OCI-LY1 (cell line): Measurements from ENCODE around the gene ZFYVE19.

Experiments
- H2AFZ ChIP-seq: fragments of 200-600 bp; sonication (generic), shearing (Covaris generic); 2 replicates; pipeline ENCODE4 v1.6.0; 2014; ENCODE audit warnings: antibody characterized with exemption, mild to moderate bottlenecking, low read length
- H3F3A ChIP-seq: fragments of 200-600 bp; sonication (generic), shearing (Covaris generic); 2 replicates; pipeline ENCODE4 v1.6.0; 2014; ENCODE audit warnings: mild to moderate bottlenecking, antibody characterized with exemption, low read length, moderate library complexity; ENCODE audit not compliant: insufficient read depth
- H3K27ac ChIP-seq: fragments of 200-600 bp; sonication (generic); 2 replicates; pipeline ENCODE4 v1.5.1; 2014; ENCODE audit warnings: low read length, mixed run types, mild to moderate bottlenecking, low read depth; ENCODE audit not compliant: poor library complexity, severe bottlenecking
- H3K27me3 ChIP-seq: fragments of 200-600 bp; sonication (generic); 2 replicates; pipeline ENCODE4 v1.6.0; 2014; ENCODE audit warnings: antibody characterized with exemption, mild to moderate bottlenecking, low read length, moderate library complexity; ENCODE audit not compliant: insufficient read depth
- H3K36me3 ChIP-seq: fragments of 200-600 bp; sonication (generic); 2 replicates; pipeline ENCODE4 v1.6.1; 2014; ENCODE audit warnings: mild to moderate bottlenecking, antibody characterized with exemption, low read length, moderate library complexity, mixed read lengths; ENCODE audit not compliant: insufficient read depth
- H3K4me1 ChIP-seq: fragments of 200-600 bp; sonication (generic); 2 replicates; pipeline ENCODE4 v1.5.1; 2014; ENCODE audit warnings: mild to moderate bottlenecking, low read length, moderate library complexity; ENCODE audit not compliant: insufficient read depth, severe bottlenecking
- H3K4me2 ChIP-seq: fragments of 200-600 bp; sonication (generic), shearing (Covaris generic); 2 replicates; pipeline ENCODE4 v1.6.1; 2014; ENCODE audit warnings: low read length
- H3K4me3 ChIP-seq: fragments of 200-600 bp; sonication (generic); 2 replicates; pipeline ENCODE4 v1.5.1; 2014; ENCODE audit warnings: low read length, low read depth, mild to moderate bottlenecking, mixed read lengths; ENCODE audit not compliant: poor library complexity, severe bottlenecking
- H3K79me2 ChIP-seq: fragments of 200-600 bp; shearing (Covaris generic); 2 replicates; pipeline ENCODE4 v1.6.1; 2016; ENCODE audit warnings: mixed run types, low read length, mixed read lengths; ENCODE audit not compliant: insufficient read depth
- H3K9ac ChIP-seq: fragments of 200-600 bp; sonication (generic), shearing (Covaris generic); 2 replicates; pipeline ENCODE4 v1.6.1; 2014; ENCODE audit warnings: mild to moderate bottlenecking, low read length, mixed read lengths
- H3K9me2 ChIP-seq: fragments of 200-600 bp; sonication (generic), shearing (Covaris generic); 2 replicates; pipeline ENCODE4 v1.6.1; 2014; ENCODE audit warnings: low read depth, mild to moderate bottlenecking, low read length, mixed read lengths
- H3K9me3 ChIP-seq: fragments of 200-600 bp; shearing (Covaris generic); 2 replicates; pipeline ENCODE4 v1.6.1; 2014; ENCODE audit warnings: low read length, mixed read lengths
- H4K20me1 ChIP-seq: fragments of 200-600 bp; sonication (generic), shearing (Covaris generic); 2 replicates; pipeline ENCODE4 v1.6.0; 2016; ENCODE audit warnings: mild to moderate bottlenecking, low read length; ENCODE audit not compliant: insufficient read depth
- EZH2 ChIP-seq: fragments of 200-600 bp; sonication (generic), shearing (Covaris generic); IDR thresholded peaks from 2 replicates; pipeline ENCODE4 v1.8.0; 2017; ENCODE audit warnings: borderline replicate concordance, mixed run types, mild to moderate bottlenecking, antibody characterized with exemption, low read length, moderate library complexity, mixed read lengths
- TF ChIP-seq, protein P1 (sequence below): fragments of 200-600 bp; sonication (generic), shearing (Covaris generic); IDR thresholded peaks from 2 replicates; pipeline ENCODE4 v1.5.1; 2017; ENCODE audit warnings: mild to moderate bottlenecking, antibody characterized with exemption, low read length, moderate library complexity, mixed read lengths

The ZFYVE19 gene

DNA sequence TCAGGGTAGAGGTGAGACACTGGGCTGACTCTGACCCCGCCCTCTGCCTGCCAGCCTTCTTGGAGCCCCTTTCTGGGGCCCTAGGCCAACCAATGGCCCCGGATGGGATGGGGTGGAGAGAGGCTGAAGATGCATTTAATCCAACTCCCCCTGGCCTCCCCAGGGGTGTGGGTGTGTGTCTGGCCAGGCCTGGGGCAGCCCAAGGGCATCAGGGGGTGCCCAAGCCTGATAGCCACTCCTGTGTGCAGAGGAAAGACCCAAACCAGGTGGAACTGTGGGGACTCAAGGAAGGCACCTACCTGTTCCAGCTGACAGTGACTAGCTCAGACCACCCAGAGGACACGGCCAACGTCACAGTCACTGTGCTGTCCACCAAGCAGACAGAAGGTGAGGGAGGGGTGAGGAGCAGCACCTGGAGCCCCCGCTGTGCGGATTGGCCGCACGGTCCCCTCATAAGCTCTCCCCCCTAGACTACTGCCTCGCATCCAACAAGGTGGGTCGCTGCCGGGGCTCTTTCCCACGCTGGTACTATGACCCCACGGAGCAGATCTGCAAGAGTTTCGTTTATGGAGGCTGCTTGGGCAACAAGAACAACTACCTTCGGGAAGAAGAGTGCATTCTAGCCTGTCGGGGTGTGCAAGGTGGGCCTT is 46.5 kb downstream of the ZFYVE19 start:
- Histone ChIP-seq H3K4me2 (no peak overlapping the region), H4K20me1 (no peaks in the 10 kb centered on the region), H3K36me3 (peaks cover 14% of the 10 kb centered on the region; the same call in 1 of the 2 replicates), H3K9me3 (no peaks in the 10 kb centered on the region), H3K9ac (no peak overlapping the region), H3K79me2 (no peaks in the 10 kb centered on the region), H3F3A (no peaks in the 10 kb centered on the region), H3K4me3 (no peak overlapping the region), H2AFZ (no peak overlapping the region), H3K9me2 (no peaks in the 10 kb centered on the region), H3K27me3 (no peaks in the 10 kb centered on the region), H3K4me1 (peaks cover 4% of the 10 kb centered on the region), H3K27ac (no peak overlapping the region)
- no peak for TF ChIP-seq EZH2
- TF ChIP-seq, protein P1, sequence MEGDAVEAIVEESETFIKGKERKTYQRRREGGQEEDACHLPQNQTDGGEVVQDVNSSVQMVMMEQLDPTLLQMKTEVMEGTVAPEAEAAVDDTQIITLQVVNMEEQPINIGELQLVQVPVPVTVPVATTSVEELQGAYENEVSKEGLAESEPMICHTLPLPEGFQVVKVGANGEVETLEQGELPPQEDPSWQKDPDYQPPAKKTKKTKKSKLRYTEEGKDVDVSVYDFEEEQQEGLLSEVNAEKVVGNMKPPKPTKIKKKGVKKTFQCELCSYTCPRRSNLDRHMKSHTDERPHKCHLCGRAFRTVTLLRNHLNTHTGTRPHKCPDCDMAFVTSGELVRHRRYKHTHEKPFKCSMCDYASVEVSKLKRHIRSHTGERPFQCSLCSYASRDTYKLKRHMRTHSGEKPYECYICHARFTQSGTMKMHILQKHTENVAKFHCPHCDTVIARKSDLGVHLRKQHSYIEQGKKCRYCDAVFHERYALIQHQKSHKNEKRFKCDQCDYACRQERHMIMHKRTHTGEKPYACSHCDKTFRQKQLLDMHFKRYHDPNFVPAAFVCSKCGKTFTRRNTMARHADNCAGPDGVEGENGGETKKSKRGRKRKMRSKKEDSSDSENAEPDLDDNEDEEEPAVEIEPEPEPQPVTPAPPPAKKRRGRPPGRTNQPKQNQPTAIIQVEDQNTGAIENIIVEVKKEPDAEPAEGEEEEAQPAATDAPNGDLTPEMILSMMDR = no peak

DNA sequence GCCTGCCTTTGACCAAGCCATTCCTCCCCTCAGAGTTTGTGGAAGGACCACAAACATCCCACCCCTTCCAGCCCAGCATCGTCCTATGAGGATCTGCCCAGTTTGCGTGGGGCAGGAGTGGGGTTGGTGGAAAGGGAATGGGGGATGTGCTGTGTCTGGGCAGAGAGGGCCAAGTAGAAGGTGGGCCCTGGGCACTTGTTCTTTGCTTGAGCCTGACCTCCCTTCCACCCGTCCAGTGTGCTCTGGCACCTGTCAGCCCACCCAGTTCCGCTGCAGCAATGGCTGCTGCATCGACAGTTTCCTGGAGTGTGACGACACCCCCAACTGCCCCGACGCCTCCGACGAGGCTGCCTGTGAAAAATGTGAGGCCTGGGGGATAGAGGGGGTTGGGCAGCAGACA is 47.3 kb downstream of the ZFYVE19 start:
- H3K79me2 ChIP-seq = no peaks in the 10 kb centered on the region
- H3K4me1 ChIP-seq = peaks cover 4% of the 10 kb centered on the region
- no peaks in the 10 kb centered on the region for H4K20me1 ChIP-seq
- TF ChIP-seq, protein P1 = no peak
- no peak for TF ChIP-seq EZH2
- H2AFZ ChIP-seq = no peak overlapping the region
- no peaks in the 10 kb centered on the region for H3K9me3 ChIP-seq
- no peak overlapping the region for H3K27ac ChIP-seq
- peaks cover 14% of the 10 kb centered on the region; the same call in 1 of the 2 replicates for H3K36me3 ChIP-seq
- H3K9me2 ChIP-seq = no peaks in the 10 kb centered on the region
- no peaks in the 10 kb centered on the region for H3K27me3 ChIP-seq
- H3K4me3 ChIP-seq = no peak overlapping the region
- H3F3A ChIP-seq = no peaks in the 10 kb centered on the region
- no peak overlapping the region for H3K9ac ChIP-seq
- no peak overlapping the region for H3K4me2 ChIP-seq

DNA sequence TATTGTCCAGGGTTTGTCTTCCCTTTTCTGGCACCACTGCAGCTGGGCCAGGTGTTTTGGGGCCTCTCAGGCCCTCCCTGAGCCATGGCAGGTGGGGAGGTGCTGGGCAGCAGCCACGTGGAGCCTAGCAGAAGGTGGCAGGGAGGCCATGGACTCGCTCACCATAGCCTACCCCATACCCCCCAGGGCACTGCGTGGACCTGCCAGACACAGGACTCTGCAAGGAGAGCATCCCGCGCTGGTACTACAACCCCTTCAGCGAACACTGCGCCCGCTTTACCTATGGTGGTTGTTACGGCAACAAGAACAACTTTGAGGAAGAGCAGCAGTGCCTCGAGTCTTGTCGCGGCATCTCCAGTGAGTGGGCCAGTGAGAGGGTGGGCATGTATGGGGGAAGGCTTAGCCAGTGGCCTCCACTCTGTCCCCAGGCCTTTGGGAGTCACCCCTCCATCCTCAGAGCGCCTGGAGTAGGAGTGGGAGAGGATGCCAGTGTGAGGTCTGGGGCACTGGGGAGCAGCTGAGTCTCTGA is 48.9 kb downstream of the ZFYVE19 start:
- Histone ChIP-seq H3K4me2 (no peak overlapping the region), H3K9me3 (no peaks in the 10 kb centered on the region), H3K27me3 (no peaks in the 10 kb centered on the region), H3K9ac (no peak overlapping the region), H3K27ac (no peak overlapping the region), H2AFZ (no peak overlapping the region), H3K4me1 (peaks cover 4% of the 10 kb centered on the region), H3F3A (no peaks in the 10 kb centered on the region), H3K4me3 (no peak overlapping the region), H4K20me1 (no peaks in the 10 kb centered on the region), H3K36me3 (peaks cover 14% of the 10 kb centered on the region; the same call in 1 of the 2 replicates), H3K79me2 (no peaks in the 10 kb centered on the region), H3K9me2 (no peaks in the 10 kb centered on the region)
- TF ChIP-seq EZH2 = no peak
- TF ChIP-seq, protein P1 = no peak
